Naive thymus-derived CD4-positive, alpha-beta T cell (primary cell): ENCODE data around the gene AMMECR1L. TPM values are rescaled to one million over a fixed set of nuclear protein-coding genes. Genes with fewer than 3 reads are reported as not detected.
"Not testable (repeated sequence)": the region's sequence is repeated elsewhere in the genome, so short reads cannot be mapped to it uniquely, and the experiment has no call there.

Experiments
- ATAC-seq: fragments of 150-1000 bp; cut with Tn5 transposase; 2 replicates; pipeline ENCODE4 v1.10.0; 2021; ENCODE audit warnings: mild to moderate bottlenecking, moderate library complexity
- CTCF ChIA-PET: fragments of 350-600 bp; sonication (Branson Sonifier 250); formaldehyde crosslinking; loops from one replicate; lab custom pipeline; 2021; ENCODE audit warnings: antibody characterized with exemption; lab: Charles Lee
- POLR2A ChIA-PET: fragments of 350-600 bp; sonication (Branson Sonifier 250); formaldehyde crosslinking; loops from one replicate; lab custom pipeline; 2021; ENCODE audit warnings: antibody characterized with exemption, inconsistent platforms; lab: Charles Lee
- DNase-seq, 9 donors: peaks; one replicate each; pipeline versions ENCODE4 v3.0.0 to v3.0.0-alpha.2; 2020 to 2022; ENCODE audit warnings: mixed read lengths in 1 of 9
- H3K27ac ChIP-seq: one replicate; pipeline ENCODE4 v1.7.0; 2013; ENCODE audit warnings: mild to moderate bottlenecking, low read depth, low read length, moderate library complexity
- H3K27me3 ChIP-seq, 2 donors: one replicate each; pipeline ENCODE4 v1.7.0; 2013; ENCODE audit warnings: low read length in 2 of 2, mild to moderate bottlenecking in 2 of 2, moderate library complexity in 2 of 2; ENCODE audit not compliant: control insufficient read depth in 2 of 2, insufficient read depth in 2 of 2
- H3K36me3 ChIP-seq, 3 experiments: 1 replicate in 2 of 3; 2 replicates in 1 of 3; pipeline ENCODE4 v1.7.0; 2013; ENCODE audit warnings: low read length in 3 of 3, mild to moderate bottlenecking in 3 of 3, moderate library complexity in 1 of 3; ENCODE audit not compliant: insufficient read depth in 3 of 3, control insufficient read depth in 2 of 3
- H3K4me1 ChIP-seq, 2 donors: one replicate each; pipeline ENCODE4 v1.7.0; 2013; ENCODE audit warnings: low read length in 2 of 2, mild to moderate bottlenecking in 2 of 2, moderate library complexity in 1 of 2; ENCODE audit not compliant: control insufficient read depth in 2 of 2, insufficient read depth in 2 of 2
- H3K4me3 ChIP-seq: 2 replicates; pipeline ENCODE4 v1.7.0; 2013; ENCODE audit warnings: mild to moderate bottlenecking, low read length
- H3K9me3 ChIP-seq, 3 experiments: 1 replicate in 2 of 3; 2 replicates in 1 of 3; pipeline ENCODE4 v1.7.0; 2013; ENCODE audit warnings: low read length in 3 of 3; ENCODE audit not compliant: control insufficient read depth in 2 of 3
- H3K27ac Mint-ChIP-seq, 9 donors: one replicate each; pipeline ENCODE4 v1.8.0; 2020 to 2022; ENCODE audit warnings: mixed read lengths in 9 of 9, mild to moderate bottlenecking in 8 of 9, moderate library complexity in 5 of 9, inconsistent platforms in 2 of 9
- H3K27me3 Mint-ChIP-seq, 5 donors: one replicate each; pipeline ENCODE4 v1.8.0; 2021 to 2022; ENCODE audit warnings: mixed read lengths in 5 of 5, mild to moderate bottlenecking in 1 of 5
- H3K36me3 Mint-ChIP-seq, 5 donors: one replicate each; pipeline ENCODE4 v1.8.0; 2020 to 2022; ENCODE audit warnings: mixed read lengths in 5 of 5, mild to moderate bottlenecking in 3 of 5, inconsistent platforms in 1 of 5
- H3K4me1 Mint-ChIP-seq, 7 donors: one replicate each; pipeline ENCODE4 v1.8.0; 2020 to 2022; ENCODE audit warnings: mixed read lengths in 7 of 7, mild to moderate bottlenecking in 3 of 7, inconsistent platforms in 1 of 7
- H3K4me3 Mint-ChIP-seq, 10 donors: one replicate each; pipeline ENCODE4 v1.8.0; 2020 to 2022; ENCODE audit warnings: mild to moderate bottlenecking in 10 of 10, mixed read lengths in 10 of 10, moderate library complexity in 6 of 10, inconsistent platforms in 2 of 10
- H3K9me3 Mint-ChIP-seq, 11 donors: one replicate each; pipeline ENCODE4 v1.8.0; 2020 to 2022; ENCODE audit warnings: mixed read lengths in 11 of 11, mild to moderate bottlenecking in 4 of 11, inconsistent platforms in 1 of 11, moderate library complexity in 1 of 11
- intact Hi-C, 2 donors: fragments of 100-400 bp; cut with micrococcal nuclease; formaldehyde crosslinking; loops; one replicate each; pipeline ENCODE4 v1.15.1; 2023
- polyA plus RNA-seq, 2 donors: library from polyadenylated mRNA; unstranded; fragments of 300-500 nt; fragmentation: Illumina TruSeq; gene quantifications; one replicate each; pipeline ENCODE4 v1.2.3, GENCODE V29; 2021
- total RNA-seq, 6 experiments: library from RNA in 5 of 6; stranded (reverse) in 5 of 6; gene quantifications; 1 replicate in 5 of 6; 2 replicates in 1 of 6; pipeline ENCODE4 v1.2.3 and lab custom pipeline; 2021 to 2026

Gene AMMECR1L
- total and polyA plus RNA-seq, 7 experiments from 2014 or later = 4.4 to 17.2 (median 12.0) TPM

DNA sequence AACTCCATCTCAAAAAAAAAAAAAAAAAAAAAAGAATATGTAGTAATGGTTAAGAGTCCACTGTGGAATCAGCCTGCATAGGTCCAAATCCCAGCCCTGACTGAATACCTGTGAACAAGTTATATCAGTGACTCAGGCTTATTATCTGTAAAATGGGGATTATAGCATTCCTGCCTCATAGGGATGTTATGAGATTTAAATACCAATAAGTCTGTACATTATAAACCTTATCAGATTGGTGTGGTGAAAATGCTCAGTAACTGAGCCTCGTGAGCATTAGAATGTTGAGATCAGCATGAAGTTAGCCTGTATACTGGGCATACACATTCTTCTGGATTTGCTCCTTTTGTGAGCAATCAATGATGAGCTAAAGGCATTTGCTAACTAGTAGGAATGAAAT lies 3.0 kb upstream of the AMMECR1L start:
- intact Hi-C loops = loop anchor here (10.0 kb wide), 3 partner anchors 184 to 364 kb away; partner anchors contain the start of genes IWS1 (in 2 of the 2), UGGT1 (in 2 of the 2) and SFT2D3 (in 1 of the 2)
- CTCF ChIA-PET = no interaction called here
- H3K36me3 Mint-ChIP-seq = peaks cover 0 to 8% (median 0%) of the 10 kb centered on the region in 5 donors
- Histone ChIP-seq H3K4me3 (no peak overlapping the region), H3K27me3 (no peaks in the 10 kb centered on the region), H3K9me3 (no peaks in the 10 kb centered on the region), H3K36me3 (no peaks in the 10 kb centered on the region), H3K4me1 (peaks cover 15 to 28% of the 10 kb centered on the region in 2 donors), H3K27ac (no peak overlapping the region)
- no peaks in the 10 kb centered on the region for H3K27me3 Mint-ChIP-seq
- ATAC-seq (no peak), DNase-seq (no peak)
- peak overlapping the region in 5 of 9 donors; percentile 35 to 86 (median 50) for H3K27ac Mint-ChIP-seq
- H3K4me1 Mint-ChIP-seq = peaks cover 30 to 50% (median 45%) of the 10 kb centered on the region in 7 donors
- POLR2A ChIA-PET = no interaction called here
- H3K9me3 Mint-ChIP-seq = no peaks in the 10 kb centered on the region
- no peak overlapping the region for H3K4me3 Mint-ChIP-seq

DNA sequence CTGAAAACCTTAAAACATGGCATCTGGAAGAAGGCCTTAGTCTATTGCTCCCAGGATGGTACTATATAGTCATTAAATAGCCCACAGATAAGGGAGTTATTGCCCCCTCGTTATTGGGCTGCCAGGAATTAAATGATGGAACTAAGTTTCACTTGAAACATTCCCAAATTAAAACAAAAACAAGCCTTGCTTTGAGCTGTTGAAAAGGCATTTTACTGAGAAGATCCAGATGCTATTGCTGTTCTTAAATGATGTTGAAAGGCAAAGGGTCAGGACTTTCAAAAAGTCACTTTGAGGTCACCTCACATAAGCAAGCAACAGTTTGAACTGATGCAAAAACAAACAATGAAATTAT lies 2.0 kb upstream of the AMMECR1L start:
- H3K4me3 Mint-ChIP-seq = peak overlapping the region in 8 of 10 donors; percentile 73 to 92 (median 86)
- H3K27me3 ChIP-seq = no peaks in the 10 kb centered on the region
- H3K4me1 Mint-ChIP-seq = peaks cover 37 to 56% (median 51%) of the 10 kb centered on the region in 7 donors
- H3K4me3 ChIP-seq = no peak overlapping the region
- no peaks in the 10 kb centered on the region for H3K27me3 Mint-ChIP-seq
- no peaks in the 10 kb centered on the region for H3K36me3 ChIP-seq
- peaks cover 0 to 8% (median 0%) of the 10 kb centered on the region in 5 donors for H3K36me3 Mint-ChIP-seq
- intact Hi-C loops = loop anchor here (1.0 to 10.0 kb wide), 6 partner anchors 77 to 363 kb away; partner anchors contain the start of genes IWS1 (in 2 of the 2), UGGT1 (in 2 of the 2), SAP130 (in 1 of the 2) and SFT2D3 (in 1 of the 2)
- peak overlapping the region in 8 of 9 donors; percentile 69 to 93 (median 88) for H3K27ac Mint-ChIP-seq
- H3K9me3 Mint-ChIP-seq = no peaks in the 10 kb centered on the region
- ATAC-seq (no peak), DNase-seq (no peak)
- H3K27ac ChIP-seq = peak overlapping the region; percentile 60
- ChIA-PET POLR2A (no interaction called here), CTCF (no interaction called here)
- H3K9me3 ChIP-seq = no peaks in the 10 kb centered on the region
- peaks cover 15 to 28% of the 10 kb centered on the region in 2 donors for H3K4me1 ChIP-seq

DNA sequence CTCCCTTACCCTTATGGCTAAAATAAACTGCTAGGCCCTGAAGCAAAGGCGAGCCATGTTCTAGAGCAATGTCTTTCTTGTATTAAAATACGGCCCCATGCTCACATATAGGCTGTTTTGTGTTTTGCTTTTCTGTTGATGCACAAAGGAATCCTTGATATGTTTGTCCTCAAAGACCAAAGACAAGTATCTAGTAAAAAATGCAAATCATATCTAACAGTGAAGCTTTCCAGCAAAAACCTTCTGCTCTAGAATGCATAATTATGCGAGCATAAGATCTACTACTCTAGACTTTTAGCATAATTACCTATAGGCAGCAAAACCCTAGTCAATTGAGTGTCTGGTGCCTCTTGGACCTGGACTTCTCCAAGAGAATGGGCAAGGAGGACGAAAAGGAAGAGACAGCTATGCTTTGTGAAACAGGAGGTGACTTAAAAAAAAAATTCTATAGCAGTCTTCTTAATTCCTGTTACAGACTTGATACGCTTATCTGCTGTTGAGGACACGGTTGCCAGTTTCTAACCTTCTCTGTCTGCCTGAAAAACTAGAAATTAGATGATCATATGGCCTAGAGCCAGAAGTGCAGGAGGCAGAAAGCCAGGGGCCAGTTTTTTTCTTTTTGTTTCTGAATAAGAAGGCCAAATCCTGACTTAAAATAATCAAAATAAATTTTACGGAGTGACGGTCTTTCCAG lies 1.5 kb upstream of the AMMECR1L start:
- Mint-ChIP-seq H3K27me3 (no peaks in the 10 kb centered on the region), H3K4me1 (peaks cover 37 to 59% (median 55%) of the 10 kb centered on the region in 7 donors), H3K9me3 (no peaks in the 10 kb centered on the region), H3K4me3 (peak overlapping the region; percentile 73 to 92 (median 88)), H3K27ac (peak overlapping the region; percentile 79 to 93 (median 88)), H3K36me3 (peaks cover 0 to 8% (median 0%) of the 10 kb centered on the region in 5 donors)
- POLR2A ChIA-PET = interaction anchor here (0.9 kb wide), 1 partner anchor 78 kb away, joined by 3 read pairs; no protein-coding TSS in a partner anchor
- ATAC-seq (no peak), DNase-seq (peak in 1 of 9 donors; percentile 5)
- H3K4me3 ChIP-seq = peak overlapping the region; percentile 9
- CTCF ChIA-PET = no interaction called here
- H3K9me3 ChIP-seq = no peaks in the 10 kb centered on the region
- peaks cover 15 to 28% of the 10 kb centered on the region in 2 donors for H3K4me1 ChIP-seq
- peak overlapping the region; percentile 60 for H3K27ac ChIP-seq
- intact Hi-C loops = loop anchor here (1.0 to 10.0 kb wide), 6 partner anchors 76 to 362 kb away; partner anchors contain the start of genes IWS1 (in 2 of the 2), UGGT1 (in 2 of the 2), SAP130 (in 1 of the 2) and SFT2D3 (in 1 of the 2)
- H3K27me3 ChIP-seq = no peaks in the 10 kb centered on the region
- peaks cover 0 to 4% (median 0%) of the 10 kb centered on the region in 3 experiments for H3K36me3 ChIP-seq

DNA sequence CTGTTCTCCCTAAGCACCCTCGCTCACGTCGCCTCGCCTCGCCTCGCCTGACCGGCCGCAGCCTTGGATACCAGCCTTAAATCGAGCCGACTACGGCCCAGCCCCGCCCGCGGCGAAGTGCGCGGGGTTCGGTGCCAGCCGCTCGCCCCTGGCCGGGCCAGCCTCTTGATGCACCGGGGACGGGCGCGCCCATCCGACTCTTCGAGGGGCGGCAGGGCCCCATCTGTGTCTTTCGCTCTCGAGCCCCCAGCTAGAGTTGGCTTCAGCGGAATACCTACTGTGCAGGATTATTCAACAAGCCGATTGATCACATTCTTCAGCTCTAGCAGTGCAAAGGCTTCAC lies 808 bp upstream of the AMMECR1L start:
- H3K9me3 Mint-ChIP-seq, H3K27me3 Mint-ChIP-seq, H3K27me3 ChIP-seq, H3K36me3 ChIP-seq, H3K9me3 ChIP-seq, CTCF ChIA-PET, DNase-seq: not testable (repeated sequence)
- peak overlapping the region; percentile 72 to 90 (median 84) for H3K27ac Mint-ChIP-seq
- POLR2A ChIA-PET = interaction anchor here (0.9 kb wide), 1 partner anchor 77 kb away, joined by 3 read pairs; no protein-coding TSS in a partner anchor
- Histone ChIP-seq H3K4me1 (peaks cover 15 to 26% of the 10 kb centered on the region in 2 donors), H3K4me3 (peak overlapping the region; percentile 64), H3K27ac (peak overlapping the region; percentile 84)
- intact Hi-C loops = loop anchor here (2.0 to 10.0 kb wide), 5 partner anchors 76 to 362 kb away; partner anchors contain the start of genes IWS1 (in 2 of the 2), UGGT1 (in 2 of the 2), SFT2D3 (in 1 of the 2) and WDR33 (in 1 of the 2)
- H3K36me3 Mint-ChIP-seq = peaks cover 0 to 10% (median 0%) of the 10 kb centered on the region in 5 donors
- ATAC-seq = peak; percentile 28
- peak overlapping the region; percentile 73 to 91 (median 86) for H3K4me3 Mint-ChIP-seq
- H3K4me1 Mint-ChIP-seq = peaks cover 38 to 63% (median 57%) of the 10 kb centered on the region in 7 donors

DNA sequence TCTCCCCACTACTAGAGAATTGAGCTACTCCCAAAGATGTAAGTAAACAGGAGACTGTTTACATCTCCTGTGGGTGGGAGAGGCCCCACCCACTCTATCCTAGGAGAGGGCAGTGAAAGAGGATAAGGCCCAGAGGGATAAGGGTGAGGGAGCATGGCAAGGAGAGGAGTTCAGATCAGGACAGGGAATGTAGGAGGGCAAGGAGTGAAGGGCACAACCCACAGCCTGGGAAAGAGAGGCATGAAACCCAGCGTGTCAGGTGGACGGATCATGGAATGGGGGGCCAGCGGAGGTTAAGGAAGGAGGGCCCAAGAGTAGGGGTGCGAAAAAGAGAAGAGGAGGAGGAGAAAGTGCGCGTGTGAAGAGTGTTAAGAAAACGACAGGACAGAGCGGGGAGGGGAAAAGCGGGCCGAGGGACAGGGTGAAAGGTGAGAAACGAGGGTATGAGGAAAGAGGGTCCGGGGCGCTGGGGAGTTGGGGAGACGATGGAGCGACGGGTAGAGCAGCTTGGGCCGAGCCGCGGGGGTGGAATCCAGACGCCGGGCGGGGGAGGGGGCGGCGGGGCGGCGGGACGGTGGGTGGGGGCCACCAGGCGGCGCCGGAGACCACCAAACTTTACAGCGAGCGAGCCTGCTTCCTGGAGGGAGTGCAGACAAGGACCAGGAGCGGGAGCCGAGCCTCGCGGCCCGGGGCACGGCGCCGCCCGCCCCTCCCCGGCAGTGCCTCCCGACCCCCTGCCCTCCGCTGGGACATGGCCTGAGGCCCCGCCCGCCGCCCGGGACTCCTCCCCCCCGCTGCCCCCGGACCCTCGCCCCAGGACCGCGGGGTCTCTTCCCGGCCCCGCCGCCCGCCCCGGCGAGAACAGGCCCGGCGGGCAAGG lies 655 bp downstream of the AMMECR1L start:
- CTCF ChIA-PET = interaction anchor here (0.6 kb wide), 1 partner anchor 125 kb away, joined by 4 read pairs; no protein-coding TSS in a partner anchor

More for the DNA sequence above, 655 bp downstream of the AMMECR1L start:
- H3K27me3 ChIP-seq, POLR2A ChIA-PET, H3K9me3 Mint-ChIP-seq, H3K27me3 Mint-ChIP-seq, H3K9me3 ChIP-seq: not testable (repeated sequence)
- H3K4me1 ChIP-seq = peaks cover 15 to 24% of the 10 kb centered on the region in 2 donors
- H3K4me3 Mint-ChIP-seq = peak overlapping the region; percentile 78 to 100 (median 92)
- peak overlapping the region; percentile 43 for H3K4me3 ChIP-seq
- intact Hi-C loops = loop anchor here (1.0 to 10.0 kb wide), 6 partner anchors 26 to 360 kb away; partner anchors contain the start of genes IWS1 (in 2 of the 2), POLR2D (in 2 of the 2), UGGT1 (in 2 of the 2) and SAP130 (in 1 of the 2)
- peaks cover 33 to 69% (median 62%) of the 10 kb centered on the region in 7 donors for H3K4me1 Mint-ChIP-seq
- peak overlapping the region; percentile 75 to 94 (median 89) for H3K27ac Mint-ChIP-seq
- ATAC-seq = peak; percentile 6
- peaks cover 0 to 12% (median 0%) of the 10 kb centered on the region in 5 donors for H3K36me3 Mint-ChIP-seq
- peaks cover 0 to 14% (median 8%) of the 10 kb centered on the region in 3 experiments for H3K36me3 ChIP-seq
- H3K27ac ChIP-seq = peak overlapping the region; percentile 84
- peak in 7 of 9 donors; percentile 16 to 45 (median 34) for DNase-seq
